ENCODE results near the gene MOCS1.

The MOCS1 gene

DNA sequence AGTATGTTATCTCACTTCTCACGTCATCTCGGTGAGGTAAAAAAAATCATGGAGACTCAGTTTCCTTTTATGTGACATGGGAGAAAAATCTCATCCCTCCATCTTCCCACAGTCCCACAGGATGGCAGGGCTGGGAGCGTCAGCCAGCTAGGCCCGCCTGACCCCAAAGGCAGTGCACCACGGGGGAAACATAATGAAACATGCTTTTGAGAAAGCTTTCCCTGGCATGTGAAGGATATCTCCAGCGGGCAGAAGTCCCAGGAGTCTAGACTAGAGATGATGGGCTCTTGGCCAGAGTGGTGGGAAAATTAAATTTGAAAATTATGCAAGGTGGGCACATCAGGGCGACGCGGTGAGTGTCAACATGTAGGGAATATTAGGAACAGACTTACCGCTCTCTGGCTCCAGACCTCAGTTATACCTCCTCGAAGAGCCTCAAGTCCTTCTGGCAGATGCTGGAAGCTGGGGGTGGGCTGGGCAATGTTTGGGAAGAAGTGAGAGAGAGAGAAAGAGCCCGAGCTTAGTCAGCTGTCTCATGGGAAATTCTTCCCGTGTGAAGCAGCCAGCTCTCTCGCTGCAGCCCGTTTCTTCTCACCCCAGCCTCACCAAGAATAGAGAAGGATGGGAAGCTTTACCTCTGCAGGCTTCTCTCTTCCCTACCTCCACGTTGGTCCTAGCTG is 52.3 kb downstream of the MOCS1 start:
- in situ Hi-C loops (cut with MboI; ENCODE audit: low sequenced_read_pairs): no loop called here

DNA sequence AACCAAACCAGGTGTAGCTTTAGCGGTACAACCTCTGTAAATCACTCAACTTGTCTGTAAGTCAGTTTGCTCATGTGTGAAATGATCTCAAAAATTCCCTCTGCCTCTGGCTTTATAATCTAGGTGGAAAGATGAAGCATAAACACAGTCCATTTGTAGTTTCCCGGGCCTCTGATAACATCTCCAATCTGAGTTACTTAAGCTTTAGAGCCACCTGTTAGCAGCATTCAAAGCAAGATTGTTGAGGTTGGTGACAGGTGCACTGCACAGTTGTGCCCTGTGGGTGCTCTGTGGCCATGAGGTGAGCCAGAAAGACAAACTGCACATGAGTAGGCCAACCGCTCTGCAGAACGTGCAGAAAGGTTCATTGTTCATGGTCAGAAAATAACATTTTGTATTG is 53.7 kb downstream of the MOCS1 start:
- in situ Hi-C loops (cut with MboI; ENCODE audit: low sequenced_read_pairs): no loop called here

DNA sequence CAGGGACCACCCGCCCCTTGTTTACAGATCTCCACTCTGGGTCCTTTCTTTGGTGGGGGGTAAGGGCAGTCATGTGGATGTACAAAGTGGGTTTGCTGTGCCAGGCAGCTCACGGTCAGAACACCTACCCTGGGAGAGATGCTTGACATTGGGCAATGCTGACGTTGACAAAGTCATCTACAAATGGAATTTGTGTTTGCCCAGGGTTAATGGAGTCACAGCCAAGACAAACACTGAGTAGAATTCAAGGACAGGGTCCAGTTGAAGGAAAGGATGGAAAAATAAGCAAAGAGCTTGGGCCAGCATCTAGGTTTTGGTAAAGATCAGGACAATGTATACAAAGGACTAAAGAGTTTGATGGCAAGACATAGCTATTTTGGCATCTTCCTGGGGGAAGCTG is 54.7 kb downstream of the MOCS1 start:
- in situ Hi-C loops (cut with MboI; ENCODE audit: low sequenced_read_pairs): no loop called here

DNA sequence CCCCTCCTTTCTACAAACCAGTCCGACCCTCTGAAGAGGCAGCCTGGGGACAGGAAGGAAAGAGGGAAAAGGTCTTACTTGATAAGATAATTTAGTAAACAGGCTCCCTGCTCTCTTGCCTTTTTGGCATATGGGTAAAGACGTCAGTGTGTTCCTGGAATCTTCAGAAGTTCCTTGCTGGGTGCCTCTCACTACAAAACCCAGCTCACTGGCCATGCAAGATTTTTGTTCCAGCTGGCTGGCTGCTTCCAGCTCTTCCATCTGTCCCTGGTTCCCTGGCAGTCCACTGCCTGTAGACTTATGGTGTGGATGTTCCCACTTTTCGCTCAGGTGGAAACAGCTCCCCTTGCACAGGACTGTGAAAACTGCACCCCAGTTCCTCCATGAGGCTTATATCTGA is 57.4 kb downstream of the MOCS1 start:
- in situ Hi-C loops (cut with MboI; ENCODE audit: low sequenced_read_pairs): no loop called here

DNA sequence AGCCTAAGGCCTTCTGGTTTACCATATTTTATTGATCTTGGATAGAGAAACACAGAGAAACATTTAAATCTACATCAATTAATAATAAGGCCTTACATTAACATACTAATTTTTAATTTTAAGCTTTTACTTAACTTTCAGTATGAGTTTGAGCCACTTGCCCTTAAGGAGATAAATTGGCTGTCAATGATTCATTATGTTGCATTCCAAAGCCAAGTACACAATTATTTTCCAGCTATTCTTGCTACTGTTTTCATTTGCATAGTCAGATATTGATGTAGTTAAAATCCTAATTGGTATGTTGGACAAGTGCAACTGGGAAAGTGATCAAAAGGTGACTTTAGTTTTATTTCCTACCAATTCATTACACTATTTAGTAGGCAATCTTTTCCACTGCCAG is 58.2 kb downstream of the MOCS1 start:
- in situ Hi-C loops (cut with MboI; ENCODE audit: low sequenced_read_pairs): no loop called here

DNA sequence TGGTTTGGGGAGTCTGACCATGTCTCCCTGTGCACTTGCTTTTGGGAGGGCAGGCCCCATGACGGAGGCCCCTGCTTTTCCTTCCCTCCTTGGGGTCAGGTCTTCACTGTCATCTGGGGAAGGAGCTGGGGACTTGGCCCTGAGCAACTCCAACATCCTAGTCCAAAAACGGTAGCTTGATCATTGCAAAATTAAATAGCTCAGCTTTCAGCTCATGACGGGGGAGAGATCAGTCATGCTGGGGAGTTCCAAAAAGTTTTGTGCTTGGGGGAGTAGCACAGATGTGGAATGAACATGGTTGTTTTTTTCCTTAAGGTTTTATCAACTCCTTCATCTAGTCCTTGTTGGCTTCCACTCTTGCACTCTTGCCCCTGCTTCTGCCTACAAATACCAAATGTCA is 60.8 kb downstream of the MOCS1 start:
- in situ Hi-C loops (cut with MboI; ENCODE audit: low sequenced_read_pairs): no loop called here

DNA sequence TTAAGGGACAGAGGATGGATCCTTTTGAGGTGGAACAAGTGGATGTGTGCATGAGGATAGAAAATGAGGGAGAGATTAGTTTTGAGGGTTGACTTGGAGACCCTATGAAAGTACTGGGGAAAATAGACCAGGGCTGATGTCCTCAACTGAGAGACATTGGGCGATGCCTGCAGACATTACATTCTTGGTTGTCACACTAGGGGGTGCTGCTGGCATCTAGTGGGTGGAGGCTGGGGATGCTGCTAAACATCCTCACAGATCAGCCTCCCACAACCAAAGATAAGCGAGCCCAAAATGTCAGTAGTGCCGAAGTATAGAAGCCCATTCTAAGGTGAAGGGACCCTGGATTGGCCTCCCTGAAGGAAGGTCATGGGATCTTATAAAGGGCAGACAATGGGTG is 63.3 kb downstream of the MOCS1 start:
- in situ Hi-C loops (cut with MboI; ENCODE audit: low sequenced_read_pairs): no loop called here

DNA sequence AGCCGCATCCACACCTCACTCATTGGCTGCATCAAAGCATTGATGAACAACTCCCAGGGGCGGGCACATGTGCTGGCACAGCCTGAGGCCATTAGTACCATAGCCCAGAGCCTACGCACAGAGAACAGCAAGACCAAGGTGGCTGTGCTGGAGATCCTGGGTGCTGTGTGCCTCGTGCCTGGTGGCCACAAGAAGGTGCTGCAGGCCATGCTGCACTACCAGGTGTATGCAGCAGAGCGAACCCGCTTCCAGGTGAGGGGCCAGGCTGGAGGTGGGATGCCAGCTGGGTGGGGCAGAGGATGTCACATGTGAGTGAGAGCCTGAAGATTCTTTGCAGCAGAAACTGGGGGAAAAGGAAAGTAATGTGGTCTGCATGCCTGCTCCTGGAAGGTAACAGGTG is 66.7 kb downstream of the MOCS1 start:
- in situ Hi-C loops (cut with MboI; ENCODE audit: low sequenced_read_pairs): no loop called here

DNA sequence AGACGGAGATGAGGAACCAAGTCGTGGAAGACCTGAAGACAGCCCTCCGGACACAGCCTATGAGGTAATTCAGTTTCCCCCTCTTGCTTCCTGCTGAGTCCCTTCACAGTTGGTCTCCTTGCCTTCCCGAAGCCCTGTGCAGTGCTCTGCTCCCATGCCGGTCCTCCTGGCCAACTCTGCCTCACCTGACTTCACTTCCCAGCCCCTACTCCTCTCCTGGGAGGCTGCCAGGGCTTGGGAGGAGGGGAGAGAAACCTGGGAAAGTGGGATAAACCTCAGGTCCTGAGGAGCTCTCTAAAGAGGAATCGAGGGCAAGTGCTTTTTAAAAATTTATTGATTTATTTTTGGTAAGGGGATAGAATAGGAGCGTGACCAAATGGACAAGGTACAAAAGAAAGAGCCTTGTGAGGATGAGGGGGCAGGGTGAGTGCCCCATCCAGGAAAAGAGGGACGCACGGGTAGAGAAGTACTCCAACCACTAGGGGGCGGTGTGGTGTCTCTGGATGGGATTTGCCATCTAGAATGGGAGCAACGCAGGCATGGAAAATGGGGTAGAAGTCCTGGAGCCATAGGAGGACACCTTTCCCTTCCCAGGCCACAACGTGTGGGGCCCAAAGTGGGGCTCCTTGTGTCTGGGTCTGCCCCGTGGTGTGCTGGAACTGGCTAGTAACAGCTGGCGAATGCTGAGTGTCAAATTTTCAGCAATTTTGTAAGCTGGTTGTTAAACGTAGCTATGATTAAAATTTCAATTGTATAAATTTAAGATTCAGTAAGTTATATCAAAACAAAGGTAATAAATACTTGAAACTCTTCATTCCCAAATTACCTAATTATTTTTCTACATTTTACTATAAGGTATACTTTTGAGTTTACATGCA is 69.0 kb downstream of the MOCS1 start:
- in situ Hi-C loops (cut with MboI; ENCODE audit: low sequenced_read_pairs): no loop called here

DNA sequence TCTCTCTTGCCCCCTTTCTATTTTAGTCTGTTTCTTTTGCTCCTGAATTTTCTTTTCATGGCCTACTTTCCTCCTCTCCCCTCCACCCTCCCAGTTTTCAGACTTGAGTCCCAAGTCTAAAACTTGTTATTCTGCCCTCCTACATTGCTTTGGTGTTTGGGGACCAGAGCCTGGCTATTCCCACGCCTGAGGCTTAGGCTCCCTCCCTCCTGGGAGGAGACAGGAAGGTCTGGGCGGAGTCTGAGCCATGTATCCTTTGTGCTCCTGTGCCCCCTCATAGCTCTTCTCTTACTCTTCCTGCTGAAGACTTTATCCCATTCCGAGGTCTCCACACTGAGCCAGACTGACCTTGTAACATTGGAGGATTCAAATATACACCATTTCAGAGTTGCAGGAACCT is 72.6 kb downstream of the MOCS1 start:
- in situ Hi-C loops (cut with MboI; ENCODE audit: low sequenced_read_pairs): no loop called here

DNA sequence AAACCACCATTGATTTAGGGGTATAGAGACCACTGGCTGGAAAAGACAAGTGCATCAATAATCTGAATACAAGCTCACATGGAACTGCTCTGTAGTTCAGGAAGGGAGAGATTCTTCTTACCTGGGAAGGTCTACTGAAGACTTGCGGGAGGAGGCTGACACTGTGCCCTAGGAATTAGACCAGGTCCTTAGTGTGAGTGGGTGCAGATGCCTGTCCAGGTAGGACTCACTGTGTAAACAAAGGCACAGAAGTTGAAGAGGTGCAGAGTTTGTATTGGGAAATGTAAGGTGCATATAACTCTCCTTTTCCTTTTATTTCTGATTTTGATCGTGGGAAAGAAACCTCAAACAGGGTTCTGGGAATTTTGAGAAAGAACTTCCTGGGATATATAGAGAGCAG is 75.2 kb downstream of the MOCS1 start:
- in situ Hi-C loops (cut with MboI; ENCODE audit: low sequenced_read_pairs): no loop called here

DNA sequence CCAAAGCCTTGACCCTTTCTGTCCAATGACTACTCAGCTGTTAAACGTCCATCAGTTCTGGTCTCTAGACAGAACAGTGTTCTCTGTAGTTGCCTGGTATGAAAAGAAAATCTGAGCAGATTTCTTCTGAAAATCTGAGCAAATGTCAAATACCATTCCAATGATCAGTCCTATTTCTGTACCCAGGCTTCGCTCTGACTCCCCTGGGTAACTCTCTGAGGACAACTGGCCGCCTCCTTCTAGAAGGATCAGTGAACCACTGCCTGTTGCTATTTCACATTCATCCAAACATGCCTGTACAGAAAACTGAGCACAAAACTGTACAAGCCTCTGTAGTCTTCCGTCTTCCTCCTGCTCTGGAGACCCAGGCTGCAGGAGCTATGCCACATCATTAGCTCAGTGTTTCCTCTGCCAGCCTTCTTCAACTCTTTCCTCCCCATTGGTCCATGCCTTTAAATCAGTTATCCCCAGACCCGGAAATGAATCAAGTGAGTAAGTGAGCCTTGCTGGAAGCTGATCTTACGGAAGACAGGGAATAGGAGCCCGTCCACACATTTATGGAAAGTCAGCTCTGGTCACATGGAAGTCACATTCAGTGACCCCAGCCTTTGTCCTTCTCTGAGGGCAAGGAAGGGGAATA is 78.8 kb downstream of the MOCS1 start:
- in situ Hi-C loops (cut with MboI; ENCODE audit: low sequenced_read_pairs): no loop called here

Data from HL-60/S4 treated with phorbol 12-myristate 13-acetate at 8.2 ng/mL for 4 days and 3 days (cell line).